Stimulated activated CD8-positive, alpha-beta memory T cell treated with anti-CD3 and anti-CD28 coated beads, Interleukin-12 subunit alpha, Interleukin-12 subunit beta, amount 100 ng/mL, for 4 hours (primary cell): ENCODE measurements around the gene PRUNE2.

Experiments used
- DNase-seq: peaks from one replicate; pipeline ENCODE4 v3.0.0-alpha.2; 2020; ENCODE audit warnings: low read depth

The PRUNE2 gene

DNA sequence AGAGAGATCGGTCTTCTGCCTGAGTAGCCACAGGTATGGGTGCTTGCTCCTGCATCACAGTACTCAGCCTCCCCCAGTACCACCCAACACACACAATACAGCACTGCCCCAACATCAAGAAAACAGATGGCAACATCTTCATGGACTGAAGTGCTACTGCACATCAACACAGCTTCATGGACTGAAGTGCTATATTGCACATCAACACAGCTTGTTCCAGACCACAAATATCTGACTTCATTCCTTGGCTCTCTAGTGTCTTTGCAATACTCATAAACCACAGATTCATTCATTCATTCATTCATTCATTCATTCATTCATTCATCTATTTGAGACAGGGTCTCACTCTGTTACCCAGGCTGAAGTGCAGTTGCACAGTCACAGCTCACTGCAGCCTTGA lies 172.8 kb downstream of the PRUNE2 start:
- no peak for DNase-seq

DNA sequence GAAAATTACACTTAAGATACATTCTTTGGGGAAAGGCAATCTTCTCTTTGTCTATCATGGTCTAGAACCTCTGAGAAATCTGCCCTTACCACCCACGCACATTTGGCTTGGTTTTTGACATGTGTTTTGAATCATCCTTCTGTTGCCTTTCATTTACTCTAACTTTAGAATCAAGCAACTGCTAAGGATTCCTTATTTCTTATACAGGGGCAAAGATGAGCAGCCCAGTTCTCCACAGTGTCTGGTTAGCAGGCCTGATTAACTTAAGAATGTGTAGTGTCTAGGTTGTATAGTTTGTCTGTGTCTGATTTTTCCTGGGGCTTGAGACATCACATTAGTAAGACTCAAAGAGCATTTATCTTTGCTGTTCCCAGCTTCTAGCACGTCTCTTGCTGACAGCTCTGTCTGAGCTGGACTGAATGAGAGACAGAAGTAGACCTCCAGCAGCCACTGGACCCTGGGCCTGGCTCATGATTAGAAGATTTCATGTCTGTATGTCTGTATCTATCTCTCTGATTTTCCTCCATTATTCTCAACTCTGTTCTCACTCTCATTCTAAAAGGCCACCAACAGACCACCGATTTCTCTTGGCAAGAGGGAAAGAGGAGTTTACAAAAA lies 173.5 kb downstream of the PRUNE2 start:
- no peak for DNase-seq

DNA sequence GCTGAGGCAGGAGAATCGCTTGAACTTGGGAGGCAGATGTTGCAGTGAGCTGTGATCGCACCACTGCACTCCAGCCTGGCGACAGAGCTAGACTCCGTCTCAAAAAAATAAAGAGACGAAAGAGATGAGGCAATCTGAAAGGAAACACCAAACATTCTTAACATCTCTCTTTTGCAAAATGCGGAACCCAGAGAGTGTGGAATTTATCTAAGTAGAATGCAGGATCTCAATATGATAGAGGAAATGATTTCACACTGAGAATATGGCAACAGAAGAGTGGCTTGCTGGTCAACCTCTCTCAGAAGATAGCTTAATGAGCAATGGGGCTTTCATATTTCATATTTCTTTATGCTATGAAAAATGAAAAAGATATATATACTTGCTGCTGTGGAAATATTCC lies 175.1 kb downstream of the PRUNE2 start:
- no peak for DNase-seq

GRCh38 chr9:76729980-76730737 lies 175.8 kb downstream of the PRUNE2 start:
- no peak for DNase-seq

GRCh38 chr9:76729116-76729515 lies 176.8 kb downstream of the PRUNE2 start:
- DNase-seq, result no peak

- no peak for DNase-seq
These were observed 180.0 kb downstream of the PRUNE2 start for GRCh38 chr9:76725885-76726284.

GRCh38 chr9:76725011-76725546 lies 180.8 kb downstream of the PRUNE2 start:
- no peak for DNase-seq

- no peak for DNase-seq
These were observed 185.7 kb downstream of the PRUNE2 start for GRCh38 chr9:76720245-76720644.

- DNase-seq, result no peak
These were observed 187.7 kb downstream of the PRUNE2 start for GRCh38 chr9:76718166-76718565.

DNA sequence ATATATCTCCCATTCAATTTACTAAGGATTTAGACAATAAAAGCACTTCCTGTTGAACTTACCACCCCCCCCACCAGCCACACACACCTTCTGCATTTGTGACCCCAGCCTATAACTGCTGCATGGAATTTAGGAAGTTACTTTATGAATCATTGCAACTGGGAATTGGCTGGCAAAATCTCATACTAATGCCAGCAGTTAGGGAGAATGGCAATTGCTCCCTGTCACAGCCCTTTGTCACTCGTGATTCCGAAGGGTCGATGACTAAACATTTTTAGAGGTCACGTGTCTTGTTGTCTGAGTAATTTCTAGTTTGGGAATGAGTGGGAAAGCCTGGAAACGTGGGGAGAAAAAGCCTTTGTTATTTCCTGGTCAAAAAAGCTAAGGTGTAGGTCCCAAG lies 188.3 kb downstream of the PRUNE2 start:
- DNase-seq, result no peak

- no peak for DNase-seq
These were observed 188.7 kb downstream of the PRUNE2 start for GRCh38 chr9:76717176-76717575.

DNA sequence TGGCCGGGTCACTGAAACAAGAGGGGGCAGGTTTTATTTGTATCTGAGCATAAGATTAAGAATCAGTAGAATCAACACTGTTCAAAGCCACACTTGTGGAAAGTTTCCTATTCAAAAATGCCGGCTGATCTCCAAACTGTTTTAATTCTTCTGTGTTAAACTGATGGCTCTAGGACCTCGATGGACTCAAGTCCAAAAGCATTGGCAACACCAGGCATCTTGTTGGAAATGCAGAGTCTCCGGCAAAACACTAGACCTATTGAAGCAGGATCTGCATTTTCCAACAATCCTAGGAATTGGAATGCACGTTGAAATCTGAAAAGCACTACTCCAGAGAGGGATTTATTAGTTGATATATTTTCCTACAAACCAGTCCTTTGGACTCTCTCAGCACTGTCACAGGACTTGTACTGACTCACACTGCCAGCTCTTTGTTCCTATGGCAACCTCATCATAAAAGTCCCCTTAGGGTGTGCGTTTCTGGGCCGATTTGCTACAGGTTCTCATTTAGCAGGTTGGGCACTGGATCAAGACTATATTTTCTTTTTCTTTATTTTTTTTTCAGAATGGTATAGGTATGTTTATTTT lies 189.7 kb downstream of the PRUNE2 start:
- DNase-seq, result no peak

- DNase-seq, result no peak
These were observed 192.5 kb downstream of the PRUNE2 start for GRCh38 chr9:76713381-76713780.

DNA sequence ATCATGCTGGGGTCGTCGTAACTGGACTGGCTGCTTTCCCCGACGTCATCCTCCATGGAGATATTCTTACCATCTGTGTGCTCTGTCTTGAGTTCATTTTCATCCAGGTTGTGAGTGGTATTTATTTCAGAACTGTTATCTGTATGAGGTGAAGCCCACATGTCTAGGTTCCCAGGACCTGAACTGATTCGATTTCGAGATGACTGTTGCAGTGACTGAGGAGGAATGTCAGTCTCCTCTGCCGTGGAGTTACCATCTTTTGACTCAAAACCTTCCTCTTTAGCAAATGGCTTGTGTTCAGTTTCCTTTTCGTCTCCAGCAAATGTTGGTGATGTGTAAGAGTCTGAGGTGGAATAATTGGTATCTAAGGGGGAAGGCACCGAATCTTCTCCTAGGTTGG lies 196.9 kb downstream of the PRUNE2 start:
- no peak for DNase-seq

DNA sequence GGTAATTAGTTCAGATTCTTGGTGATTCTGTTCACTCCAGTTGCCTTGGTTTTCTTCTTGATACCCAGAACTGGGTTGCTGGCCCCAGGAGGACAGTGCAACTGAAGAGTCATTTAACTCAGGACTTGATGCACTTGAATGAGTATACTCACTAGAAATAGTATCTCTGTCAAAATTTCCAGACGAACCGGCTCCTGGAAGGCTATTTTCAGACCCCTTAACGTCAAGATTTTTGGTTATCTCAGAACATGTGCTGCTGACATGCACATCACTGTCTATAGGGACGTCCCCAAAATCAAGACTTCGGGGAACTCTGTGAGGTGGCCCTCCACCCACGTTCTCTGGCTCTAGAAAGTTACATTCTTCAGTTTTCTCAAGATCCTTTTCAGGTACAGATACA lies 198.4 kb downstream of the PRUNE2 start:
- no peak for DNase-seq

DNA sequence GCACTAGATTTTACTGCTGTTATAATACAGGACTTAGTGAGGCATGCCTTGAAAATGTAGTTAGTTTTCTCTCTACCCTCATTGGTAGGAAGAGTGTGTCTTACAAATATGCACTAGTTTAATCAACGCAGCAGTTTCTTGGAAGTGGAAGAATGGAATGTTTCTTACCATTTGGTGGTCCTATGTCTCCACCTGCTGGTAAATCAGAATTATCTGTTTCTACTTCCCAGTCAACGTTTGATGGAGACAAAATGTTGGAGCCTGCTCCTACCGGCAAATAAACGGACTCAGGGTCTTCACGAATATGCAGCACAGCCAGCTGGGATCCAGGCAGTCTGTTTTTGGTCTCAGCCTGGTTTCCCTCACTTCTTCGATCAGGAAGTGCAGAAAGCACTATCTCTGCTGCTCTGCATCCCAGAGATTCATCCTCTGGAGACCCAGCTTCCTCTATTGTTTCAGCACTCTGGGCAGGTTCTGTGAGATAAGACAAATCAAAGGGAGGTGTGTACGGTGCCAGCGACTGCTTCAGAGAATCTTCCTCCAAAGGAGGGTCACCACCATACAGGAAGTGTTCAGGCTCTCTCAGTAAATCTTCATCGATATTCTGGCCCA lies 201.2 kb downstream of the PRUNE2 start:
- no peak for DNase-seq

- DNase-seq, result no peak
These were observed 202.6 kb downstream of the PRUNE2 start for GRCh38 chr9:76703270-76703669.

DNA sequence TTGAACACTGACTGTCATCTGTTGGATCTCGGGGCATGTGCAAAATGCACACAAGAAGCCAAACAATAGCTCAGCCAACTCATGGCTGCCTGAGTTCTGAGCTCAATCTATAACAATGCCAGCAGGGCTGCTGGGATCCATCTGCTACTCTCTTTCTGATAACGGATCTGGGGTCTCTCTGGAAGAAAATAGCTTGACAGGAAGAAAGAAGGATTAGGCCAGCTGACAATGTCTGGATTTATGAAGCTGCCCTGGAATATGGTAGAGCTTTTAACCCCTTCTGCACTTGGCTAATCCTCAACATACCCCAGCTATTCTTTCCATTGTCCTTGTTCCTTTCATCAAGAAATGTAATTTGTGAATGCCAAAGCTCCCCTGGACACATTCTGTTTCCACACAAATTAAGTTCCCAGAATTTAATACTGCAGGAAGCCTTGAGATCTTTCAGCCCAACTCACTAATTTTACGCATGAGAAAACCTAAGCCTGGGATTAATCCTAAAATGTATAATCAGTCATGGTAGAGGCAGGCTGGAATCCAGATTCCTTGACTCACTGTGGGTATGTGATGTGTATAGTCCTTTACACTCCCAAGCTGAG lies 204.4 kb downstream of the PRUNE2 start:
- no peak for DNase-seq

DNA sequence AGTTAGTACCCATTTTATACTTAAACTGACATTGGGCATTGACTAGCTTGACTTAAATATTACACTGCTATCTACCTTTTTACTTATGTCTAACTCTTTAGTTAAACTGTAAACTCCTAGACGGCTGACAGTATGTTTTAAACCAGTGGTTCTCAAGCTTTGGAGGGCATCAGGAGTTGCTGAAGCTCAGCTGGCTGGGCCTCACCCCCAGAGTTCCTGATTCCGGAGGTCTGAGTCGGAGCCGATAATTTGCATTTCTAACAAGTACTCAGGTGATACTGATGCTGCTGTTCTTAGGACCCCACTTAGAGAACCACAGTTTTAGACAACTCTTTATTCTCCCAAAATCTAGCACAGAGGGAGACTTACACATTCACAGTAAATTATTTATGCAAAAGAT lies 205.0 kb downstream of the PRUNE2 start:
- DNase-seq, result no peak

DNA sequence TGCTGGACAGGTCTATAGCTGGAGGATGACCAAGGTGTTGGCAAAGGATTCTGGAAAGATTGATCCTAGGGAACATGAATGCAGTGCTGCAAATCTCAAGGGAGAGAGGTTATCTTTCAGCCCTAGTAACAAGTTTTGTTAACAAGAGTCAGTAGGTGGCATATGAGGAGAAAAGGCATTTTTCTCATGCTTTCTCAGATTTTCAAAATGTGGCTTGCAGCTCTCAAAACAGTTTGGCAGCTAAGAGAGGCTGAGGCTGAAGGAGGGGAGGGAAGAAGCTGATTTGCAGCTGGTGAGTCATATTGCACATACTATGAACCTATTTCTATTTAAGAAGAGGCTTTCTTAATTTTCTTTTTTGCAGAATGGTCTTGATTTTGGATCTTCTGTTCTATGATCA lies 205.9 kb downstream of the PRUNE2 start:
- DNase-seq, result no peak

DNA sequence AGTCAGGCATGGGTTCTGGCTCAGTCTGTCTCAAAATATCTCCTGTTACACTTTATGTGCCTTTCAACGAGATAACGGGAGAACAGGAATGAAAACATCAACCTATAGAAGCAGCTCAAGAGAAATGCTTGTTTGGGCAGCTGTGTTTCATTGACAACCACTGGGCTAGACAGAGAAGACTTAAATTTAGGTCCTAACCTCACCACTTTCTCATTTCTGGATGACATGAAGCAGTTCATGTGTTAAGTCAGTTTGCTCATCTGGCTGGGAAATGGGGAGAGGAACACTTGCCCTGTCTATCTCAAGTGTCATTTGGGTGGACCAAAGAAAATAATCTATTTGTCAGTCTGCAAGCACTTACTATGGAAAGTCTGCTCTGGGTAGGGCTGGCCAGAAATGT lies 208.4 kb downstream of the PRUNE2 start:
- DNase-seq, result no peak

DNA sequence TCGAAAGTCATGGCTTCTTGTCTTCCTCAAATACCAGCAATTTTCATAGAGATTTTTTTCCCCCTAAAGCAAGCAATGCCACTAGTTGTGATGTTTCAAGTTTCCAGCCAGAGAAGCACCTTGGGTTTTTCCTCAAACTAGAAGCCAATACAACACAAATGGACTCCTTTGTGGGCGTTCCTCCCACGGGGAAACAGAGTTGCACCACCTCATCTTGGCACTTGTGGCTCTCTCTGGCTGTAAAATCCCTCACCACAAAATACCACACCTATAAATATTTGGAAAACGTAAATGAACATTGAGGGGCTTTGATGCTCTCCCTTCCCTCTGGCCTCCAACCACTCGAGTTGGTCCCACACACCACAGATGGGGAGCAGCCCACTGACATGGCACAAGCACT lies 208.8 kb downstream of the PRUNE2 start:
- DNase-seq, result no peak

- DNase-seq, result no peak
These were observed 212.0 kb downstream of the PRUNE2 start for GRCh38 chr9:76693912-76694311.
